Chondrocyte (in vitro differentiated cells): ENCODE measurements around the gene SPR. TPM values are rescaled to one million over a fixed set of nuclear protein-coding genes. Genes with fewer than 3 reads are reported as not detected.
A peak's percentile ranks its signal among the peaks of the same experiment; 100 is the strongest.

Experiments used
- DNase-seq: peaks from one replicate; pipeline ENCODE4 v3.0.0; 2021; ENCODE audit warnings: mixed read lengths, low spot score
- H3K27ac Mint-ChIP-seq: one replicate; pipeline ENCODE4 v1.8.0; 2021; ENCODE audit warnings: mild to moderate bottlenecking, moderate library complexity, mixed read lengths; ENCODE audit not compliant: unreplicated experiment
- H3K27me3 Mint-ChIP-seq: 2 replicates; pipeline ENCODE4 v1.8.0; 2021; ENCODE audit warnings: low read depth, mixed read lengths
- H3K36me3 Mint-ChIP-seq: 2 replicates; pipeline ENCODE4 v1.8.0; 2021; ENCODE audit warnings: low read depth, mixed read lengths
- H3K4me1 Mint-ChIP-seq: 2 replicates; pipeline ENCODE4 v1.8.0; 2021; ENCODE audit warnings: low read depth, mild to moderate bottlenecking, mixed read lengths
- H3K4me3 Mint-ChIP-seq: one replicate; pipeline ENCODE4 v1.8.0; 2021; ENCODE audit warnings: mild to moderate bottlenecking, moderate library complexity, mixed read lengths; ENCODE audit not compliant: unreplicated experiment
- H3K9me3 Mint-ChIP-seq: 2 replicates; pipeline ENCODE4 v1.8.0; 2021; ENCODE audit warnings: low read depth, mixed read lengths
- CTCF ChIP-seq: fragments of 200-600 bp; sonication (generic); IDR thresholded peaks from 2 replicates; pipeline ENCODE4 v1.5.0; 2021; ENCODE audit warnings: antibody characterized with exemption, mild to moderate bottlenecking, moderate library complexity
- total RNA-seq: library from RNA; stranded (reverse); gene quantifications from 3 replicates; pipeline ENCODE4 v1.2.1, GENCODE V29; 2021

SPR gene
- total RNA-seq, 1 donor from 2014 or later, result 13.5 TPM

DNA sequence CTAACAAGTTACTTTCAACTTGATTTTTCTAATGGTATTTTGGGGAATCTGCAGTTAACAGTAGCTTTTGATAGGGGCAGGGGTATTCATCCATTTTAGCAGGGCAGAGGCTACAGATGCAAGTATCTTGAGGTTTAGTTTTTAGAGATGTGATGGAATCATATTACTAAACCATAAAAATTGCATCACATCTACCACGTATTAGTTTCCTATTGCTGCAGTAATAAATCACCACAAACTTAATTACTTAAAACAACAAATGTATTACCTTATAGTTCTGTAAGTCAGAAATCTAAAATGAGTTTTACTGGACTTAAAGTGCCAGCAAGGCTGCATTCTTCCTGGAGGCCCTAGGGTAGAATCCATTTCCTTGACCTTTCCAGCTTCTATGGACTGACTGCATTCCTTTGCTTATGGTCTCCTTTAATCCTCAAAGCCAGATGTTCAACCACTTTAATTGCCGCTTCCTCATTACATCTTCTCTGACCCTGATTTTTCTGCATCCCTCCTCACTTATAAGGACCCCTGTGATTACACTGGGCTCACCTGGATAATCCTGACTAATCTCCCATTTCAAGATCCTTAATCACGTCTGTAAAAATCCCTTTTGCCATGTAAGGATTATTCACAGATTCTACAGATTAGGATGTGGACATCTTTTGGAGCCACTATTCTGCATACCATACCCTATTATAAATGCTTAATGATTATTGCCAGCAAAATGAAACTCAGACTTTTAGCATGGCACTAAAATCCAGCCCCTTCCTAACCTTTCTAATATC lies 39.5 kb upstream of the SPR start:
- Mint-ChIP-seq H3K9me3 (no peaks in the 10 kb centered on the region), H3K27ac (no peak overlapping the region), H3K27me3 (peaks cover 22% of the 10 kb centered on the region), H3K4me1 (no peaks in the 10 kb centered on the region), H3K4me3 (no peak overlapping the region), H3K36me3 (no peaks in the 10 kb centered on the region)
- DNase-seq, result no peak
- no peak for TF ChIP-seq CTCF

DNA sequence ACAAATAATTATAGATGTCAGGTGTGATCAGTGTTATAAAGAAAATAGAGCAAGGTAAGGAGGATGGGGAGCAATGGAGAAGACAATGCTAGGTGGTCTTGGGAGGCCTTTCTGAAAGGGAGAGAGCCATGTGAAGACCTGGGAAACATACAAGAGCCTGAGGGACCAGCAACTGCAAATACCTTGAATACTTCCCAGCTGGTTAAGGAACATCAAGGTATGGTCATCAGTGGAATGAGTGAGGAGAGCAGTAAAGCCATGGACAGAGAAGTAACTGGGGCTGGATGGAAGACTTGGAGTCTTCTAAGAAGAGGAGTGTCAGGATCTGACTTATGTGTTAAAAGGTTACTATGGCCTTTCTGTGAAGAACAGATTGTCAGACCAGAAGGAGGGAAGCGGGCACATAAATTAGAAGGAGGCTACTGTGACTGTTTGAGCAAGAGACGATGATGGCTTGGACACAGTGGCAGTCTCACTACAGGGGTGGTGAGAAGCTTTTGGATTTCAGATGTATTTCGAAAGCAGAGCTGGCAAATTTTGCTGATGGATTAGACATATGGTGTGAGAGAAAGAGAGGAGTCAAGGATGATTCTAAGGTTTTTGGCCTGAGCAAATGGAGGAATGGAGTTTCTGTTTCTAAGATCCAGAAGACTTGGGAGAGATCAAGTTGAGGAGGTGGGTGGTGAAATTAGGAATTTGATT lies 38.6 kb upstream of the SPR start:
- Mint-ChIP-seq H3K9me3 (no peaks in the 10 kb centered on the region), H3K27ac (no peak overlapping the region), H3K36me3 (no peaks in the 10 kb centered on the region), H3K27me3 (peaks cover 20% of the 10 kb centered on the region), H3K4me1 (no peaks in the 10 kb centered on the region), H3K4me3 (no peak overlapping the region)
- no peak for DNase-seq
- no peak for TF ChIP-seq CTCF

DNA sequence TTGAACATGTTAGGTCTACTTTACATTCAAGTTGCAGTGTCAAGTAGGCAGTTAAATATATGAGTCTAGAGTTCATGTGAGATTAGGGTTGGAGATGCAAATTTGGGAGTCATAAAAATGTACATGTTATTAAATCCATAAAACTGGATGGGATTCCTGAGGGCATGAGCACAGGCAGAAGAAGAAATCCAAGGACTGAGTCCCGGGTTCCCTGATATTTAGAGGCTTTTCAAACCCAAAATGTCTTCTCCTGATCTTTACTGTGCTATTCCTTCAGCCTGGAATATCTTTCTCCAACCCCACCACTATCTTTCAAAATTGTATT lies 38.1 kb upstream of the SPR start:
- H3K36me3 Mint-ChIP-seq, result no peaks in the 10 kb centered on the region
- H3K4me1 Mint-ChIP-seq, result no peaks in the 10 kb centered on the region
- no peak for TF ChIP-seq CTCF
- H3K27ac Mint-ChIP-seq, result no peak overlapping the region
- no peak for DNase-seq
- peaks cover 22% of the 10 kb centered on the region for H3K27me3 Mint-ChIP-seq
- H3K9me3 Mint-ChIP-seq, result no peaks in the 10 kb centered on the region
- H3K4me3 Mint-ChIP-seq, result no peak overlapping the region

DNA sequence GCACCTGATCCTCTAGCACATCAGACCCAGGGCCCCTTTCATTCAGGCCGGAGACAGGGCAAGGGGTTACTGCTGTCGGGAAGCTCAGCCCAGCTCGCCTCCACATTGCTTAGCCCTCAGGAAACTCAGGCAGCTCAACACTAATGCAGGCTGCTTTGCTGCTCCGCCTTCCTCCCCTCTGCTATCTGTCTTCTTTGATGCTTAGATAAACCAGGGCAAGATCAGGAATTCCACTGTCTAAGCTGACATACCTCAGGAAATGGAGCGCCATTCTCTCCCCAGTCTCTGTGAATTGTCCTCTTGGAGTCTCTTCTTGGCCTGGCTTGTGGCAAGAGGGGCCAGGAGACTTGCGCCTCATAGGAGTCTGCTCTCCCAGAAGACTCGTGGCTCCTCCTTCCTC lies 35.9 kb upstream of the SPR start:
- H3K27ac Mint-ChIP-seq, result no peak overlapping the region
- no peaks in the 10 kb centered on the region for H3K9me3 Mint-ChIP-seq
- H3K27me3 Mint-ChIP-seq, result peaks cover 39% of the 10 kb centered on the region
- TF ChIP-seq CTCF, result no peak
- H3K36me3 Mint-ChIP-seq, result no peaks in the 10 kb centered on the region
- DNase-seq, result no peak
- no peaks in the 10 kb centered on the region for H3K4me1 Mint-ChIP-seq
- H3K4me3 Mint-ChIP-seq, result no peak overlapping the region

DNA sequence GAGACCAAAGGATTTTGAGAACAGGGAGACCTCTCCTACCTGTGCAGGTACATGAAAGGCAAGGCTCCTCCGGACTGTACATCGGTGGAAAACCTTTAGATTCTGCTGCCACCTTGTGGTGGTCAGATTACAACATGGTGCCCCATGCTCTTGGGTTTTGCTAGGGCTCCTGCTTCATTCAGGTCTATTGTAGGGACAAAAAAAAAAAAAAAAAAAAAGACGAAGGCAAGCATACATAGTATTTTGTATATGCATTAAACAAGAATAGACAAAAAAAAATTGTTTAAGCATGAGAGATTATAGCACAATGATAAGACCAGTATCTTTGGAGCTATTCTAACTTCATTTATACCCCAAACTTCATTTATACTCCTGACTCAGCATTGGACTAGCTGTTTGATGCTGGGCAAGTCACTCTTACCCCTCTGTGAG lies 27.4 kb upstream of the SPR start:
- peak; percentile 89 for TF ChIP-seq CTCF
- no peak for DNase-seq
- Mint-ChIP-seq H3K9me3 (no peaks in the 10 kb centered on the region), H3K27me3 (peaks cover 50% of the 10 kb centered on the region), H3K36me3 (no peaks in the 10 kb centered on the region), H3K4me1 (peaks cover 9% of the 10 kb centered on the region), H3K4me3 (no peak overlapping the region), H3K27ac (no peak overlapping the region)
